Ectodermal cell (in vitro differentiated cells): ENCODE measurements around the gene PPP5C.
"Not testable (repeated sequence)": the region's sequence is repeated elsewhere in the genome, so short reads cannot be mapped to it uniquely, and the experiment has no call there.

Experiments used
- H3K27ac ChIP-seq: 2 replicates; pipeline ENCODE4 v1.7.0; 2013; ENCODE audit warnings: mild to moderate bottlenecking, low read depth, low read length; ENCODE audit not compliant: insufficient read depth, poor library complexity, severe bottlenecking
- H3K27me3 ChIP-seq: 2 replicates; pipeline ENCODE4 v1.7.0; 2013; ENCODE audit warnings: mild to moderate bottlenecking, low read length; ENCODE audit not compliant: insufficient read depth, control insufficient read depth, poor library complexity, severe bottlenecking
- H3K36me3 ChIP-seq: one replicate; pipeline ENCODE4 v1.7.0; 2013; ENCODE audit warnings: low read length; ENCODE audit not compliant: control insufficient read depth, insufficient read depth
- H3K4me1 ChIP-seq: one replicate; pipeline ENCODE4 v1.7.0; 2013; ENCODE audit warnings: low read length; ENCODE audit not compliant: control insufficient read depth, insufficient read depth
- H3K4me3 ChIP-seq: 2 replicates; pipeline ENCODE4 v1.7.0; 2013; ENCODE audit warnings: low read depth, low read length, control low read depth; ENCODE audit not compliant: insufficient read depth
- H3K9me3 ChIP-seq: 2 replicates; pipeline ENCODE4 v1.7.0; 2013; ENCODE audit warnings: mild to moderate bottlenecking, low read length, moderate library complexity; ENCODE audit not compliant: control insufficient read depth
- WGBS, 2 experiments: methylation state at CpG; one replicate each; pipeline ENCODE4 v1.1.7; 2013; ENCODE audit warnings: missing lambda C conversion rate in 2 of 2; 5-methylcytosine and 5-hydroxymethylcytosine counted together

PPP5C gene

DNA sequence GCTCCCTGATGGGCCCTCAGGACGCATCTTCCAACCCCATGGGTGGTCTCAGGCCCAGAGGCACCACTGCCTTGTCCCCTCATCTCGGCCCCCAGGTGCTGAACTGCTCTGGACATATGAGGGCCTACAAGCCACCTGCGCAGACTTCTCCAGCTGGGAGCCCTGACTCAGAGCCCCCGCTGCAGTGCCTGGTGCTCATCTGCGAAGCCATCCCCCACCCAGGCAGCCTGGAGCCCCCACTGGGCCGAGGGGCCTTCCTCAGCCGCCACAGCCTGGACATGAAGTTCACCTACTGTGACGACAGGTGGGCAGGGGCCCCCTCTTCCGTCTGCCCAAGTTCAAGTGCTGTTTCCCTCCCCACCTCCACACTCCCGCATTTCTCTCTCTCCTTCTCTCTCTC, 37.8 kb upstream of the PPP5C start:
- no peaks in the 10 kb centered on the region for H3K9me3 ChIP-seq
- no peaks in the 10 kb centered on the region for H3K4me1 ChIP-seq
- H3K4me3 ChIP-seq, result no peak overlapping the region
- no peak overlapping the region for H3K27ac ChIP-seq
- peaks cover 28% of the 10 kb centered on the region for H3K36me3 ChIP-seq
- H3K27me3 ChIP-seq, result no peaks in the 10 kb centered on the region
- 87 to 88% methylated on average over 10 of the region's 10 CpGs for WGBS, 2 experiments

GRCh38 chr19:46311444-46311843, 35.4 kb upstream of the PPP5C start:
- Histone ChIP-seq H3K27me3 (no peaks in the 10 kb centered on the region), H3K9me3 (no peaks in the 10 kb centered on the region), H3K4me1 (no peaks in the 10 kb centered on the region), H3K4me3 (no peak overlapping the region), H3K36me3 (peaks cover 8% of the 10 kb centered on the region), H3K27ac (no peak overlapping the region)
- WGBS, 2 experiments, result 93 to 95% methylated on average over 5 of the region's 5 CpGs

DNA sequence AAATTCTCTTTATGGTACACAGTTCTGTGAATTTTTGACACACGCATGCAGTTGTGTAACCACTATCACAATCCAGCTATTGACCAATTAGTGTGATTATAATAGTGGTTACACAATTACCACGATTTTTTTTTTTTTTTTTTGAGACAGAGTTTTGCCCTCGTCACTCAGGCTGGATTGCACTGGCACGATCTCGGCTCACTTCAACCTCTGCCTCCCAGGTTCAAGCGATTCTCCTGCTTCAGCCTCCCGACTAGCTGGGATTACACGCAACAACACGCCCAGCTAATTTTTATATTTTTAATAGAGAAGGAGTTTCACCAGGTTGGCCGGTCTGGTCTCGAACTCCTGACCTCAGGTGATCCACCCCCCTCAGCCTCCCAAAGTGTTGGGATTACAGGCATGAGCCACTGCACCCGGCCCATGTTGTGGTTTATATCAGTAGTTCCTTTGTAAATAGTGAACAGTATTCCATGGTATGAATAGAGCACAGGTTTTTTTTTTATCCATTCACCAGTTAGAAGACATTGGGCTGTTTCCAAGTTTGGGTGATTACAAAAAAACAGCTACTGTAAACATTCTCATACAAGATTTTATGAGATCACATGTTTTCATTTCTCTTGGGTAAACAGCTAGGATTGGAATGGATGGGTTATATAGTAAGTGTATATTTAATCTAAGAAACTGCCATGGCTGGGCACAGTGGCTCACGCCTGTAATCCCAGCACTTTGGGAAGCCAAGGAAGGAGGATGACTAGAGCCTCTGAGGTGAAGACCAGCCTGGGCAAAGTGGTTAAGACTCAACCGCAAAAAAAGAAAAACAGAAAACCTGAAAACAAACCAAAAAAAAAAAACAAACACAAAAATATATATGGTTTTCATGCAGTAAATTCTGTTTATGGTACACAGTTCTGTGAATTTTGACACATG, 33.1 kb upstream of the PPP5C start:
- not testable (repeated sequence) for H3K4me3 ChIP-seq, H3K4me1 ChIP-seq, H3K36me3 ChIP-seq, H3K27ac ChIP-seq, H3K9me3 ChIP-seq, H3K27me3 ChIP-seq
- 91 to 95% methylated on average over 12 to 13 of the region's 14 CpGs for WGBS, 2 experiments

DNA sequence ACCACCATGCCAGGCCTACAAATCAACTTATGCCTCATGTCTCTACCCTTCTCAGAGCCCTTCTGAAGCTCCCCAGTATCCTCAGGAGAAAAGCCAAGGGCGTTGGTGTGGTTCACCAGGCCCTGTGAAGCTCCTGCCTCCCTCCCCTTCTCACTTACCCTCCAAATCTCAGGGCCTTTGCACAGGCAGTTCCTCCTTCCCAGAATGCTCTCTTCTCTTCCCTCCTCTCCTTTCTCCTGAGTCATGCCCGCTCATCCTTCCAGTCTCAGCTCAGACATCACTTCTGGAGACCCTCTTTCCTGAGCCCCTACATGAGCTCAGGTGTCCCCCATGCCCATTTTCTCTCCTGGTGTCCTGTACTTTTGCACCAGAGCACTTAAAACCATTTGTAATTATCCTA, 29.5 kb upstream of the PPP5C start:
- no peaks in the 10 kb centered on the region for H3K36me3 ChIP-seq

DNA sequence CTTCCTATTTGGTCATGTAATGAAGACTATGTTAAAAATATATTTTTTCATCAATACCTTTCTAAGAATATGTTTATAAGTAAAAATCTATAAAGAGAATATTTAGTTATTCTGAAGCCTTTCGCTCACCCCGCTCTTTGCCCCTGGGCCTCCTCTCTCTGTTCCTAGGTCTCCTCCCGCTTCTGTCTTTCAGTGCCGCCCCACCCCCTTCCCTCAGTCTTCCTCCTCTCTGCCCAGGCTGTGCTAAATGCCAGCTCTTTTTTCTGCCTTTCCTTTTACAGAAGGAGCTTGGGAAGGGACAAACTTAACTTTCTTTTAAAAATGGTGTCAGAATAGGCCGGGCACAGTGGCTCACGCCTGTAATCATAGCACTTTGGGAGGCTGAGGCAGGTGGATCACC, 27.3 kb upstream of the PPP5C start:
- H3K4me3 ChIP-seq, result no peak overlapping the region
- H3K27me3 ChIP-seq, result no peaks in the 10 kb centered on the region
- 86 to 90% methylated on average over 6 of the region's 6 CpGs for whole genome bisulfite sequencing, 2 experiments
- H3K9me3 ChIP-seq, result no peaks in the 10 kb centered on the region
- peaks cover 14% of the 10 kb centered on the region for H3K36me3 ChIP-seq
- H3K27ac ChIP-seq, result no peak overlapping the region
- no peaks in the 10 kb centered on the region for H3K4me1 ChIP-seq

More for the DNA sequence above, 29.5 kb upstream of the PPP5C start:
- H3K27ac ChIP-seq, result no peak overlapping the region
- 92% methylated on average over 2 of the region's 2 CpGs for WGBS, 2 experiments
- no peaks in the 10 kb centered on the region for H3K9me3 ChIP-seq
- H3K27me3 ChIP-seq, result no peaks in the 10 kb centered on the region
- no peak overlapping the region for H3K4me3 ChIP-seq
- no peaks in the 10 kb centered on the region for H3K4me1 ChIP-seq

DNA sequence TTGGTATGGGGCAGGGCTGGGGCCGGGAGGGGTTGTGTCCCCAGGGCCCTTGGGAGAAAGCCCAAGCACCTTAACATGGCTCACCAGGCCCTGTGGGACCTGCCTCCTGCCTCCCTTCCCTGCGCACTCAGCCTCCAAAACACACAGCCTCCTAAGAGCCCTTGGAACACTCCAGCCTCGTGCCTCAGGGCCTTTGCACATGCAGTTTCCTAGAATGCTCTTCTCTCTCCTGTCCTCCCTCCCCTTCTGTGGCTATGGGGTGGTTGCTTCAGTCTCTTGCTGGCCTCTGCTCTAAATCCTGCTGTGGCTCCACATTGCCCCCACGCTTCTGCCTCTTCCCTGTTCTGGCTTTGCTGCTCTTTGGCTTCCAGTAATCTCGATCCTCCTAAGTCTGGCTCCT, 26.3 kb upstream of the PPP5C start:
- H3K4me3 ChIP-seq, result no peak overlapping the region
- H3K27me3 ChIP-seq, result no peaks in the 10 kb centered on the region
- no peak overlapping the region for H3K27ac ChIP-seq
- H3K36me3 ChIP-seq, result peaks cover 18% of the 10 kb centered on the region
- no peaks in the 10 kb centered on the region for H3K9me3 ChIP-seq
- H3K4me1 ChIP-seq, result no peaks in the 10 kb centered on the region
- WGBS, 2 experiments, result 95 to 97% methylated on average over 5 of the region's 5 CpGs

DNA sequence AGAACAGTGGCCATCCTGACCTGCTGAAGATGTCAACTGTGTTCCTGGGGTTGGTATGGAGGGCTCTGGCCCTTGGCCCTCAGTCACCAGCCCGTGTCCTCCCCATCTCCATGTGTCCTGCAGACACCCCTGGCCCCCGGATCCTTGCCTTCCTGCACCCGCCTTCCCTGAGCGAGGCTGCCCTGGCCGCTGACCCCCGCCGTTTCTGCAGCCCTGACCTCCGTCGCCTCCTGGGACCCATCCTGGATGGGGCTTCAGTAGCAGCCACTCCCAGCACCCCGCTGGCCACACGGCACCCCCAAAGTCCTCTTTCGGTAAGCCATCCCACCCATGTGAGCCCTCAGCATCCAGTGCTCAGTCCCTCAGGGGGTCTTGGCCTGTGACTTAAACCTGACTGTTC, 25.2 kb upstream of the PPP5C start:
- WGBS, 2 experiments, result 97% methylated on average over 12 of the region's 12 CpGs

GRCh38 chr19:46323227-46323626, 23.7 kb upstream of the PPP5C start:
- not testable (repeated sequence) for H3K4me3 ChIP-seq, H3K27me3 ChIP-seq, H3K9me3 ChIP-seq, H3K4me1 ChIP-seq, H3K27ac ChIP-seq
- H3K36me3 ChIP-seq, result peaks cover 41% of the 10 kb centered on the region
- 93 to 98% methylated on average over 8 of the region's 9 CpGs for WGBS, 2 experiments

More for the DNA sequence above, 25.2 kb upstream of the PPP5C start:
- H3K36me3 ChIP-seq, result peaks cover 29% of the 10 kb centered on the region
- no peaks in the 10 kb centered on the region for H3K9me3 ChIP-seq
- H3K4me3 ChIP-seq, result no peak overlapping the region
- H3K4me1 ChIP-seq, result no peaks in the 10 kb centered on the region
- no peak overlapping the region for H3K27ac ChIP-seq
- no peaks in the 10 kb centered on the region for H3K27me3 ChIP-seq

DNA sequence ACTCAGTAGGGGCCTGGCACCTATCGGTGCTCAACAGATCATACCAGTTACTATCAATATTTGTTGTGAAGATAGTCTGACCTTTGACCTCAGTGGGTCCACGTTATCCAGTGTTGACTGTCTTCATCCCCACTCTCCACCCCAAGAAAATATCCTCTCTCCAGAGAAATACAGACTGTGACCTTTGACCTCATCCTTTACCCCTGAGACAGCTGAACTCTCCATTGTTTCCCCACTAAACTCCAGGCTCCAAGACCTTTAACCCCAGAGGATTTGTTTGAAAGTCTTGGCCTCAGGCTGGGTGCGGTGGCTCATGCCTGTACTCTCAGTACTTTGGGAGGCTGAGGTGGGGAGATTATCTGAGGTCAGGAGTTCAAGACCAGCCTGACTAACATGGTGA, 22.6 kb upstream of the PPP5C start:
- no peak overlapping the region for H3K4me3 ChIP-seq
- no peaks in the 10 kb centered on the region for H3K27me3 ChIP-seq
- H3K27ac ChIP-seq, result no peak overlapping the region
- WGBS, 2 experiments, result 88 to 90% methylated on average over 3 of the region's 3 CpGs
- H3K9me3 ChIP-seq, result no peaks in the 10 kb centered on the region
- peaks cover 49% of the 10 kb centered on the region for H3K36me3 ChIP-seq
- no peaks in the 10 kb centered on the region for H3K4me1 ChIP-seq

DNA sequence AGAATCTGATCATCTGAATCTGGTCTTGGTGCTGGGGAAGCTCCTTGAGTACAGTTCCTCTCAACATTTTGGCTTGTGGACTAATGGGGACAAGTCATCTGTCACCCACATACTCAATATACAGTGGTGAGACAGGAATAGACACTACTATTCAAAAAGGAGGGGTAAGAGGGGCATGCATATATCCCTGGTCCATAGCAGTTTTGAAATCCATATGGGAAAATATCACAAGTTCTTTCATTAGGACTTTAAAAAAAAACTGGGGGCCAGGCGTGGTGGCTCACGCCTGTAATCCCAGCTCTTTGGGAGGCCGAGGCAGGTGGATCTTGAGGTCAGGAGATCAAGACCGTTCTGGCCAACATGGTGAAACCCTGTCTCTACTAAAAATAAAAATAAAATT, 20.3 kb upstream of the PPP5C start:
- no peaks in the 10 kb centered on the region for H3K9me3 ChIP-seq
- no peak overlapping the region for H3K27ac ChIP-seq
- 95 to 96% methylated on average over 4 of the region's 4 CpGs for WGBS, 2 experiments
- no peaks in the 10 kb centered on the region for H3K4me1 ChIP-seq
- no peaks in the 10 kb centered on the region for H3K27me3 ChIP-seq
- peaks cover 57% of the 10 kb centered on the region for H3K36me3 ChIP-seq
- H3K4me3 ChIP-seq, result no peak overlapping the region
